Measurements from ENCODE around the gene PYCR2. TPM values are rescaled to one million over a fixed set of nuclear protein-coding genes. Genes with fewer than 3 reads are reported as not detected.

Gene PYCR2
- total RNA-seq, 1 experiment from 2014 or later, result 173 TPM

- no peak for TF ChIP-seq CTCF (IDR thresholded peaks at IDR 0.05; ENCODE audit: unreplicated experiment)
- no peak for DNase-seq (ENCODE audit: unreplicated experiment)
- intact Hi-C loops (cut with micrococcal nuclease), result no loop called here
- ChIA-PET CTCF (interaction anchor here (0.5 to 6.7 kb wide), 20 partner anchors 10 to 394 kb away, joined by 3 to 43 read pairs (median 5); partner anchors contain the start of genes EPHX1 and PYCR2), POLR2A (interaction anchor here (0.6 to 1.8 kb wide), 4 partner anchors 8 to 276 kb away, joined by 3 to 17 read pairs (median 4); partner anchors contain the start of gene PYCR2)
- peaks cover 51% of the 10 kb centered on the region for H3K4me1 Mint-ChIP-seq (ENCODE audit: insufficient read depth, unreplicated experiment)
- no TSS peak for BruUV-seq (replicated peaks)
- no peak overlapping the region for H3K4me3 Mint-ChIP-seq (ENCODE audit: unreplicated experiment)
- H3K36me3 Mint-ChIP-seq (ENCODE audit: insufficient read depth, unreplicated experiment), result peaks cover 31% of the 10 kb centered on the region
- no peaks in the 10 kb centered on the region for H3K9me3 Mint-ChIP-seq (ENCODE audit: unreplicated experiment)
- peak overlapping the region; percentile 62 for H3K27ac Mint-ChIP-seq (ENCODE audit: low read depth, unreplicated experiment)
- no peaks in the 10 kb centered on the region for H3K27me3 Mint-ChIP-seq (ENCODE audit: insufficient read depth, unreplicated experiment)
Observed at GRCh38 chr1:225876900-225877510, 47.0 kb downstream of the PYCR2 start.

- Mint-ChIP-seq H3K4me3 (ENCODE audit: unreplicated experiment) (no peak overlapping the region), H3K36me3 (ENCODE audit: insufficient read depth, unreplicated experiment) (peaks cover 49% of the 10 kb centered on the region), H3K27ac (ENCODE audit: low read depth, unreplicated experiment) (peak overlapping the region; percentile 62), H3K4me1 (ENCODE audit: insufficient read depth, unreplicated experiment) (peaks cover 38% of the 10 kb centered on the region), H3K9me3 (ENCODE audit: unreplicated experiment) (no peaks in the 10 kb centered on the region), H3K27me3 (ENCODE audit: insufficient read depth, unreplicated experiment) (no peaks in the 10 kb centered on the region)
- intact Hi-C loops (cut with micrococcal nuclease), result no loop called here
- TF ChIP-seq CTCF (IDR thresholded peaks at IDR 0.05; ENCODE audit: unreplicated experiment), result no peak
- ChIA-PET CTCF (interaction anchor here (0.5 to 3.7 kb wide), 10 partner anchors 15 to 401 kb away, joined by 3 to 18 read pairs (median 3); no protein-coding TSS in a partner anchor), POLR2A (interaction anchor here (0.5 to 1.7 kb wide), 6 partner anchors 9 to 137 kb away, joined by 3 to 11 read pairs (median 4); partner anchors contain the start of gene EPHX1)
- peak; percentile 75 for DNase-seq (ENCODE audit: unreplicated experiment)
- no TSS peak for BruUV-seq (replicated peaks)
Observed at GRCh38 chr1:225875044-225875815, 48.8 kb downstream of the PYCR2 start.

GRCh38 chr1:225874431-225874830 is 49.6 kb downstream of the PYCR2 start:
- no peaks in the 10 kb centered on the region for H3K9me3 Mint-ChIP-seq (ENCODE audit: unreplicated experiment)
- no TSS peak for BruUV-seq (replicated peaks)
- TF ChIP-seq CTCF (IDR thresholded peaks at IDR 0.05; ENCODE audit: unreplicated experiment), result no peak
- no peaks in the 10 kb centered on the region for H3K27me3 Mint-ChIP-seq (ENCODE audit: insufficient read depth, unreplicated experiment)
- no peak overlapping the region for H3K4me3 Mint-ChIP-seq (ENCODE audit: unreplicated experiment)
- H3K27ac Mint-ChIP-seq (ENCODE audit: low read depth, unreplicated experiment), result no peak overlapping the region
- H3K36me3 Mint-ChIP-seq (ENCODE audit: insufficient read depth, unreplicated experiment), result peaks cover 57% of the 10 kb centered on the region
- peaks cover 32% of the 10 kb centered on the region for H3K4me1 Mint-ChIP-seq (ENCODE audit: insufficient read depth, unreplicated experiment)
- DNase-seq (ENCODE audit: unreplicated experiment), result no peak
- CTCF ChIA-PET, result interaction anchor here (0.5 to 1.6 kb wide), 5 partner anchors 14 to 400 kb away, joined by 3 to 4 read pairs (median 3); no protein-coding TSS in a partner anchor
- intact Hi-C loops (cut with micrococcal nuclease), result no loop called here
- POLR2A ChIA-PET, result interaction anchor here (0.7 to 1.7 kb wide), 4 partner anchors 10 to 136 kb away, joined by 3 to 11 read pairs (median 4); partner anchors contain the start of gene EPHX1

- no peak for DNase-seq (ENCODE audit: unreplicated experiment)
- intact Hi-C loops (cut with micrococcal nuclease), result no loop called here
- CTCF ChIA-PET, result interaction anchor here (0.6 to 1.6 kb wide), 5 partner anchors 25 to 399 kb away, joined by 3 to 5 read pairs (median 4); no protein-coding TSS in a partner anchor
- H3K27ac Mint-ChIP-seq (ENCODE audit: low read depth, unreplicated experiment), result no peak overlapping the region
- peaks cover 21% of the 10 kb centered on the region for H3K4me1 Mint-ChIP-seq (ENCODE audit: insufficient read depth, unreplicated experiment)
- BruUV-seq (replicated peaks), result no TSS peak
- POLR2A ChIA-PET, result interaction anchor here (0.7 to 2.1 kb wide), 4 partner anchors 14 to 119 kb away, joined by 3 to 7 read pairs (median 4); partner anchors contain the start of gene PYCR2
- H3K27me3 Mint-ChIP-seq (ENCODE audit: insufficient read depth, unreplicated experiment), result no peaks in the 10 kb centered on the region
- no peaks in the 10 kb centered on the region for H3K9me3 Mint-ChIP-seq (ENCODE audit: unreplicated experiment)
- peaks cover 67% of the 10 kb centered on the region for H3K36me3 Mint-ChIP-seq (ENCODE audit: insufficient read depth, unreplicated experiment)
- H3K4me3 Mint-ChIP-seq (ENCODE audit: unreplicated experiment), result no peak overlapping the region
- no peak for TF ChIP-seq CTCF (IDR thresholded peaks at IDR 0.05; ENCODE audit: unreplicated experiment)
Observed at GRCh38 chr1:225873281-225873850, 50.7 kb downstream of the PYCR2 start.

Data from MCF 10A (cell line).